ENCODE measurements around the gene ACVR1.

GRCh38 chr2:157733263-157733662 lies 142.9 kb downstream of the ACVR1 start:
- TF ChIP-seq PATZ1 (CRISPR knock-in tag; IDR thresholded peaks at IDR 0.05; ENCODE audit: borderline replicate concordance) (no peak), ISL1 (CRISPR knock-in tag; IDR thresholded peaks at IDR 0.05) (no peak), ZNF8 (CRISPR knock-in tag; IDR thresholded peaks at IDR 0.05) (no peak), ZNF565 (CRISPR knock-in tag; conservative IDR thresholded peaks at IDR 0.05; ENCODE audit: low read depth) (no peak), CREB5 (CRISPR knock-in tag; IDR thresholded peaks at IDR 0.05; ENCODE audit: low read depth) (no peak), ZFP3 (CRISPR knock-in tag; IDR thresholded peaks at IDR 0.05) (no peak), ARNTL (CRISPR knock-in tag; IDR thresholded peaks at IDR 0.05; ENCODE audit: borderline replicate concordance, low read depth) (no peak), ZFP30 (CRISPR knock-in tag; IDR thresholded peaks at IDR 0.05) (no peak), RARB (CRISPR knock-in tag; IDR thresholded peaks at IDR 0.05) (no peak)

All from SK-N-SH treated with all-trans-retinoic acid at 6 μM for 48 hours (cell line).